ENCODE measurements around the gene ANKS1A. TPM values are rescaled to one million over a fixed set of nuclear protein-coding genes. Genes with fewer than 3 reads are reported as not detected.

The ANKS1A gene
- total and polyA plus RNA-seq, 9 donors = 16.0 to 45.0 (median 27.3) TPM

DNA sequence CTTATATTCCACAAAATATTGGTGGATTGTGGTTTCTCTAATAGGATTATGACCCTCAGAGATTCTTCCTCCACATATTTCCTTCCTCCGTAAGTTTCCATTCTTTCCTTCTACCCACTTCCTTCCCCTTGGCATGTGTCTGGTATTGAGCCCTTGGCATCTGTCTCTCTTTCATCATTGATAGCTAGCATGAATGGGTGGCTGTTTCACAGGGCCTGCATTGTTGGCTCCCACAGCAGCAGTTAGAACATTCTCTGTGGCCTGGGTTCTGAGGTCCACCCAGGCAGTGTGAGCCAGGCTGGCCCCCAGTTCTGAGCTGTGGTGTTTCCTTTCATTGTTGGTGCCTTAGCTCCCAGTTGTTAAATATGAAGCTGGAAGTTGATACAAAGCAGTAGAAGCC is 125.3 kb downstream of the ANKS1A start:
- no peaks in the 10 kb centered on the region for H3K27me3 ChIP-seq
- peaks cover 17% of the 10 kb centered on the region for H3K4me1 ChIP-seq (ENCODE audit: insufficient read depth)
- intact Hi-C loops (cut with DNase I) = no loop called here
- H3K9me3 ChIP-seq = no peaks in the 10 kb centered on the region
- no peaks in the 10 kb centered on the region for H3K36me3 ChIP-seq
- H3K4me3 ChIP-seq = no peak overlapping the region
- 81 to 98% (median 92%) methylated on average over 1 of the region's 1 CpG for WGBS, 3 donors
- DNase-seq = no peak
- TF ChIP-seq EP300 (IDR thresholded peaks at IDR 0.05) = no peak
- no peak for TF ChIP-seq POLR2A (IDR thresholded peaks at IDR 0.05)
- TF ChIP-seq, protein P1, sequence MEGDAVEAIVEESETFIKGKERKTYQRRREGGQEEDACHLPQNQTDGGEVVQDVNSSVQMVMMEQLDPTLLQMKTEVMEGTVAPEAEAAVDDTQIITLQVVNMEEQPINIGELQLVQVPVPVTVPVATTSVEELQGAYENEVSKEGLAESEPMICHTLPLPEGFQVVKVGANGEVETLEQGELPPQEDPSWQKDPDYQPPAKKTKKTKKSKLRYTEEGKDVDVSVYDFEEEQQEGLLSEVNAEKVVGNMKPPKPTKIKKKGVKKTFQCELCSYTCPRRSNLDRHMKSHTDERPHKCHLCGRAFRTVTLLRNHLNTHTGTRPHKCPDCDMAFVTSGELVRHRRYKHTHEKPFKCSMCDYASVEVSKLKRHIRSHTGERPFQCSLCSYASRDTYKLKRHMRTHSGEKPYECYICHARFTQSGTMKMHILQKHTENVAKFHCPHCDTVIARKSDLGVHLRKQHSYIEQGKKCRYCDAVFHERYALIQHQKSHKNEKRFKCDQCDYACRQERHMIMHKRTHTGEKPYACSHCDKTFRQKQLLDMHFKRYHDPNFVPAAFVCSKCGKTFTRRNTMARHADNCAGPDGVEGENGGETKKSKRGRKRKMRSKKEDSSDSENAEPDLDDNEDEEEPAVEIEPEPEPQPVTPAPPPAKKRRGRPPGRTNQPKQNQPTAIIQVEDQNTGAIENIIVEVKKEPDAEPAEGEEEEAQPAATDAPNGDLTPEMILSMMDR (IDR thresholded peaks at IDR 0.05) = no peak
- H3K27ac ChIP-seq = no peak overlapping the region

DNA sequence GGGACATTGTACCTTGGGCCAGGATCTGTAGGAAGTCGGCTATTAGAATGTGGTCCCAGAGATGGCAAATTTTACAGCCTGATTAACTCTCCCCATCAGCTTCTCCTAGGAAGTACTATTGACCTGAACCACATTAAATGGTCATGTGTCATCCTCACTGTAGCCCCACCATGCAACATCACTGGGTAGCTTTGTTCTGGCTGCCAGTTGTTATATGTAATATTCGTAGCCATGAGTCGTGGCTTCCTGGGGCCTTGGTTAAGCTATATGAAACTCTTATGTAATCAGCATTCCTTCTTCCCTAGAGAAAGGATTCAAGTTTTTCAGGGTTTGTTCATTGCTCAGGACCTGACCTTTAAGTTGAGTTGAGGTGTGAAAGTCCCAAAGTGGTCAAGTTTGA is 125.7 kb downstream of the ANKS1A start:
- no peak overlapping the region for H3K27ac ChIP-seq
- H3K4me1 ChIP-seq (ENCODE audit: insufficient read depth) = peaks cover 17% of the 10 kb centered on the region

DNA sequence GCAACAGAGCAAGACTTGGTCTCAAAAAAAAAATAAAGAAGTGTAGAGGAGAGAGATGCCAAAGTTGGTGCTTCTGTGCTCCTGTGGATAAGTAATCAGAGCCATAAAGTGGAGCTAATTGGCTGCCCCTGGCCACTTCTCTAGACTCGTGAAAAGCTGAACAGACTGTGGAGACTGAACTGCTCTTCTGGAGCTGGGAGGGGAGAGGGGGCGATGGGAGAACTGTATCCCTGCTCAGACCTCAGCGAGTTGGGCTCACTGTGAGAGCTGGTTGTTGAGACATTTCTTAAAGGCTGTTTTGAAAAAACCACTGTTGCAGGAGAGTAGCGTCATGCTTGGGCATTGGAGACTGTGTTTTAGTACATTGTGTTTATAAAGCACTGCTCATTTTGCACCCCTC is 126.4 kb downstream of the ANKS1A start:
- H3K4me1 ChIP-seq (ENCODE audit: insufficient read depth) = peaks cover 18% of the 10 kb centered on the region
- H3K9me3 ChIP-seq = no peaks in the 10 kb centered on the region
- TF ChIP-seq POLR2A (IDR thresholded peaks at IDR 0.05) (no peak), EP300 (IDR thresholded peaks at IDR 0.05) (no peak)
- TF ChIP-seq, protein P1 (IDR thresholded peaks at IDR 0.05) = no peak
- no peaks in the 10 kb centered on the region for H3K36me3 ChIP-seq
- no peaks in the 10 kb centered on the region for H3K27me3 ChIP-seq
- H3K4me3 ChIP-seq = no peak overlapping the region
- intact Hi-C loops (cut with DNase I) = no loop called here
- H3K27ac ChIP-seq = no peak overlapping the region
- no peak for DNase-seq
- WGBS, 3 donors = 70 to 86% (median 73%) methylated on average over 4 of the region's 4 CpGs

More for the DNA sequence above, 125.7 kb downstream of the ANKS1A start:
- Histone ChIP-seq H3K27me3 (no peaks in the 10 kb centered on the region), H3K4me3 (no peak overlapping the region), H3K9me3 (no peaks in the 10 kb centered on the region), H3K36me3 (no peaks in the 10 kb centered on the region)
- DNase-seq = no peak
- intact Hi-C loops (cut with DNase I) = no loop called here
- TF ChIP-seq EP300 (IDR thresholded peaks at IDR 0.05) (no peak), POLR2A (IDR thresholded peaks at IDR 0.05) (no peak)
- TF ChIP-seq, protein P1 (IDR thresholded peaks at IDR 0.05) = no peak
- WGBS, 3 donors = 70 to 91% (median 77%) methylated on average over 3 of the region's 3 CpGs

DNA sequence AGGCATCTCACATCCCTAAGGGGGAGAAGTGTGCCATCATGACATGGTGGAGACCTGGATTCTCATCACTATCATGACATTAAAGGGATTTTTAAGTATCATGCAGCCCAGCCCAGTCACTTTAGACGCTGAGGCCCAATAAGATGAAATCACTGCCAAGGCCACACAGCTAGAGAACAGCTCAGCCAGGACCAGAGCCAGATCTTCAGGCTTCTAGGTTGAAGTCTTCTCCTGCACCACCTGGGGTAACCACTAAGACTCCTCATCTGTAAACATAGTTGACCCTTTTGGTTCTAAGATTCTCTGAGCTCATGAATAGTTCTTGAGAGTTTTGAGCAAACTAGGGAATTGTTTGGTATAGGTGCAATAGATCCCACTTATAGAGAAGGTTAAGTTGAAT is 126.9 kb downstream of the ANKS1A start:
- intact Hi-C loops (cut with DNase I) = no loop called here
- Histone ChIP-seq H3K9me3 (no peaks in the 10 kb centered on the region), H3K27me3 (no peaks in the 10 kb centered on the region), H3K36me3 (no peaks in the 10 kb centered on the region), H3K27ac (peak overlapping the region in 1 of 2 donors; percentile 72), H3K4me3 (no peak overlapping the region), H3K4me1 (ENCODE audit: insufficient read depth) (peaks cover 19% of the 10 kb centered on the region)
- DNase-seq = no peak
- 0 to 2% (median 0%) methylated on average over 1 of the region's 1 CpG for WGBS, 3 donors
- TF ChIP-seq EP300 (IDR thresholded peaks at IDR 0.05) (no peak), POLR2A (IDR thresholded peaks at IDR 0.05) (no peak)
- TF ChIP-seq, protein P1 (IDR thresholded peaks at IDR 0.05) = no peak

All from ovary (tissue), 9 donors.